GM23248 (cell line): ENCODE data around the gene MBOAT1.

ENCODE experiments used
- EZH2 ChIP-seq: fragments of 200-600 bp; sonication (generic); IDR thresholded peaks from 2 replicates; pipeline ENCODE4 v1.6.1; 2018; ENCODE audit warnings: antibody characterized with exemption, mild to moderate bottlenecking; ENCODE audit not compliant: insufficient read depth, poor library complexity, severe bottlenecking
- EZH2phosphoT487 ChIP-seq: fragments of 200-600 bp; sonication (generic); IDR thresholded peaks from 2 replicates; pipeline ENCODE4 v1.6.1; 2018; ENCODE audit warnings: antibody characterized with exemption, moderate library complexity, mild to moderate bottlenecking, low read depth; ENCODE audit not compliant: insufficient read depth

DNA sequence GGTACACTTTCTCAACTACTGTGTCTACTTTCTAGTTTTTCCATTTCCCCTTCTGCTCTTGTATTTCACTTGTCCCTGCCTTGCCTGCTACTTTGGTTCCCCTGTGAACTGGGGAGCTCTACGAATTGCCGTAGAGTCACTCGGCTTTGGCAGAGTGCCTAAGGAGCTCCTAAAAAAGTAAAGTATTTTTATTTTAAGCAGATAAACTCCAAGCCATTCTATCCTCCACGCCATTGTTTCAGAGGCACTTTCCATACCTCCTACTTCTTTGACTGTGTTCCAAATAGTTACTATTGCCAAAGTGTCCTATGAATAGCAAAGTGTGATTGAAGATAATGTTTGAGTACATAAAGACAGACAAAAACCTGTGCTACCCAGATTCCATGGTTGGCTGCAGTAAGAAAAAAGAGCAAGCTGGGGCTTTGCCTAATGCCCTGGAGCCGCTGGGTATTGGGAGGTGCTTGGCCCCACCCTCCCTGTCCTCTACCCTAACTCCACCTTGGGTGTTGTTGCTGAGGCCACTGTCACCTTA is 5.1 kb upstream of the MBOAT1 start:
- TF ChIP-seq EZH2phosphoT487 (no peak), EZH2 (no peak)
